Activated CD8-positive, alpha-beta memory T cell treated with anti-CD3 and anti-CD28 coated beads, Interleukin-2, amount 50 U/mL, for 48 hours (primary cell): ENCODE data around the gene KSR2.
"Not testable (repeated sequence)": the region's sequence is repeated elsewhere in the genome, so short reads cannot be mapped to it uniquely, and the experiment has no call there.

ENCODE experiments used
- DNase-seq: peaks from one replicate; pipeline ENCODE4 v3.0.0-alpha.2; 2020

Gene KSR2

GRCh38 chr12:117818400-117818799, 150.4 kb downstream of the KSR2 start:
- no peak for DNase-seq

- no peak for DNase-seq
These were observed 159.3 kb downstream of the KSR2 start for GRCh38 chr12:117809509-117809908.

- DNase-seq: no peak
These were observed 160.8 kb downstream of the KSR2 start for GRCh38 chr12:117807946-117808345.

GRCh38 chr12:117807355-117807754, 161.4 kb downstream of the KSR2 start:
- no peak for DNase-seq

- DNase-seq: no peak
These were observed 162.9 kb downstream of the KSR2 start for GRCh38 chr12:117805865-117806264.

- DNase-seq: no peak
These were observed 165.8 kb downstream of the KSR2 start for GRCh38 chr12:117803001-117803400.

- not testable (repeated sequence) for DNase-seq
These were observed 168.1 kb downstream of the KSR2 start for GRCh38 chr12:117800711-117801110.

GRCh38 chr12:117797202-117797601, 171.6 kb downstream of the KSR2 start:
- DNase-seq: no peak

- DNase-seq: no peak
These were observed 175.8 kb downstream of the KSR2 start for GRCh38 chr12:117792877-117793424.

GRCh38 chr12:117792471-117792870, 176.3 kb downstream of the KSR2 start:
- no peak for DNase-seq

GRCh38 chr12:117790948-117791347, 177.8 kb downstream of the KSR2 start:
- DNase-seq: no peak

GRCh38 chr12:117790198-117790597, 178.6 kb downstream of the KSR2 start:
- no peak for DNase-seq

- DNase-seq: no peak
These were observed 179.4 kb downstream of the KSR2 start for GRCh38 chr12:117789195-117789912.

- no peak for DNase-seq
These were observed 190.1 kb downstream of the KSR2 start for GRCh38 chr12:117778656-117779055.

- DNase-seq: no peak
These were observed 193.6 kb downstream of the KSR2 start for GRCh38 chr12:117774941-117775775.

GRCh38 chr12:117768860-117769259, 199.9 kb downstream of the KSR2 start:
- no peak for DNase-seq

GRCh38 chr12:117766008-117766407, 202.8 kb downstream of the KSR2 start:
- DNase-seq: no peak

- no peak for DNase-seq
These were observed 206.6 kb downstream of the KSR2 start for GRCh38 chr12:117762143-117762542.

- DNase-seq: no peak
These were observed 207.2 kb downstream of the KSR2 start for GRCh38 chr12:117761528-117762100.

GRCh38 chr12:117760990-117761389, 207.8 kb downstream of the KSR2 start:
- no peak for DNase-seq

GRCh38 chr12:117750657-117751056, 218.1 kb downstream of the KSR2 start:
- DNase-seq: no peak

- no peak for DNase-seq
These were observed 219.4 kb downstream of the KSR2 start for GRCh38 chr12:117749431-117749830.

GRCh38 chr12:117746358-117746757, 222.4 kb downstream of the KSR2 start:
- not testable (repeated sequence) for DNase-seq

- no peak for DNase-seq
These were observed 224.4 kb downstream of the KSR2 start for GRCh38 chr12:117744418-117744817.
